NCI-H1417 (cell line): ENCODE data around the gene TIMP1.

ENCODE experiments used
- DNase-seq, 3 experiments: peaks; one replicate each; lab custom pipeline; 2025; lab: John Stamatoyannopoulos, UW

Gene TIMP1

DNA sequence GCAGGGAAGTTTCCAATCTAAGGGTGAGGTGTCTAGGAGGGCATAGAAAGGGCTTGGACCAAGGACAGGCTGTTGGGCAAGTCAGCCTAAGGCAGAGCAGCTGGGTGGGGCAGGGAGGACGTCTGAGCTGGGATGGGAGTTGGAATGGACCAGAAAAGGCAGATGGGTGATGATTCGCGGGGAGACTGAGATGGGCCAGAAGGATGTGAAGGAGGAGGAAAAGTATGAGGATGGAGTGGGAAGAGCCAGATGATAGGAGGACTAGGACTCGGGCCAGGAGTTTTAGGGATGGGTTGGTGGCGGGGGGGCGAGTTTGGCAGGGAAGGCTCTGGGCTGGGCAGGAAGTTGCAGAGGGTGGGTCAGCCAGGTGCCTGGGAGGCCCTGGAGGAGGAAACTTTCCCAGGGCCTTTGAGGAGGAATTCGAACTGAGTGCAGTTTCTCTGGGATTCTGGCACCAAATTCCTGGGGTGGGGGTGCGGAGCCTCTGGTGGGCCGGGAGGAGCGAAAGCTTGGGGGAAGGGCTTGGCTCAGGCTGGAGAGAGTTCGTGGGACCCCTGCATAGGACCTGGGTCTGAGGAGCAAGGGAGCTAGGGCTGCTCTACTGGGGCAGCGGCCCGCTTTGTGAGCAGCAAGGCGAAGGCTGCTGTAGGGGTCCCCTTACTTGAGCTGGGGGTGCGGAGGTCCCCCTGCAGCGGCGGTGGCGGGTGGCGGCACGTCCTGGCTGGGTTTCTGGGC, 8.7 kb upstream of the TIMP1 start:
- no peak for DNase-seq

DNA sequence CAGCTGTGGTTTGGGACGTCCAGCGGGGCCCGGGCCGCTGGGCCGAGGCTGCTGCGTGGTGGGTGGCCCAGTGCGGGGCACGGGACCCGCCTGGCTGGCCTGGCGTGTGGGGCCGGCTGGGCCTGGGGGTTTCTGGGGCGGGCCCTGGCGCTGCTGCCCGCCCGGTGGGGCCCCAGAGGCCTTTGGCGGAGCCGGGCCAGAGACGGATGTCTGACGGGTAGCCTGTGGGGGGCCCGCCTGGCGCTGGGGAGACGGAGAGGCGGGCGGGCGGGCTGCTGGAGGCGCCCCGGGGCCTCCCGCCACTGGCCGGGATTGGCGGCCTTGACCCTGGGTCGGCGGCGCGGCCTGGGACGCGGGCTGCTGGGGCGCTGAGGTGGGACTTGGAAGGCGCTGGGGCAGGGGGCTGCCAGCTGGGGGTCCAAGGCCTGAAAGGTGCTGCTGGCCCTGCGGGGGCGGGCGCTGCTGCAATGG, 8.1 kb upstream of the TIMP1 start:
- DNase-seq: no peak

DNA sequence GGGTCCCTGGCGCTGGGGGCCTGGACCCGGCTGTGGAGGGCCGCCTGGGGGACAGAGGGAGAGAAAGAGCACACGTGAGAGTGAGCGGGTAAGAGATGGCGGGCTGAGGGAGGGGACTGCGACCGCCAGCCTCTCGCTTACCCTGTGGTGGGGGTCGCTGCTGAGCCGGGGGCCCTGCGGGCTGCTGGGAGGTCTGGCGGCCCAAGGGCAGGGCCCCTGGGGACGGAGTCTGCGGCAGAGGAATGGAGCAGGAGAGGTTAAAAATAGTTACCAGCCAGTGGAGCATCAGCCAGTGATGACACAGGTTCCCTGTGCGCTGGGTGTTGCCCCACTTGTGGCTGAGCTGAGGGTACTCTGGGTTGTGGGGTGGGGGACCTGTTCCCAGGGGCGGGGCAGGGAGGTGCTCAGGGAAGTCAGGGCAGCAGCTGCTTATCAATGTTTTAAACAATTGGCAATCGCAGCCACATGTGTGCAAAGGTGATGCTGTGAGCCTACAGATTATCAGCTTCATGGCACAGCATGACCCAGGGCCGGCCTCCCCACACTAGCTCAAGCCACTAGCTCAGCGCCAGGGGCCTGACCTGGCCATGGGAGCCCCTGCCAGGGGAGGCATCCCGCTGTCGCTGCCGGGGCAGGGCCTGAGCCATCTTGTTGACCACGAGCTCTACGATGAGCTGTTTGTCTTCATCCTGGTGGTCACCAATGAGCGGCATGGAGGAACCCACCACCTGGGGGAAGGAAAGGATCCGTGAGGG, 7.5 kb upstream of the TIMP1 start:
- DNase-seq: no peak

DNA sequence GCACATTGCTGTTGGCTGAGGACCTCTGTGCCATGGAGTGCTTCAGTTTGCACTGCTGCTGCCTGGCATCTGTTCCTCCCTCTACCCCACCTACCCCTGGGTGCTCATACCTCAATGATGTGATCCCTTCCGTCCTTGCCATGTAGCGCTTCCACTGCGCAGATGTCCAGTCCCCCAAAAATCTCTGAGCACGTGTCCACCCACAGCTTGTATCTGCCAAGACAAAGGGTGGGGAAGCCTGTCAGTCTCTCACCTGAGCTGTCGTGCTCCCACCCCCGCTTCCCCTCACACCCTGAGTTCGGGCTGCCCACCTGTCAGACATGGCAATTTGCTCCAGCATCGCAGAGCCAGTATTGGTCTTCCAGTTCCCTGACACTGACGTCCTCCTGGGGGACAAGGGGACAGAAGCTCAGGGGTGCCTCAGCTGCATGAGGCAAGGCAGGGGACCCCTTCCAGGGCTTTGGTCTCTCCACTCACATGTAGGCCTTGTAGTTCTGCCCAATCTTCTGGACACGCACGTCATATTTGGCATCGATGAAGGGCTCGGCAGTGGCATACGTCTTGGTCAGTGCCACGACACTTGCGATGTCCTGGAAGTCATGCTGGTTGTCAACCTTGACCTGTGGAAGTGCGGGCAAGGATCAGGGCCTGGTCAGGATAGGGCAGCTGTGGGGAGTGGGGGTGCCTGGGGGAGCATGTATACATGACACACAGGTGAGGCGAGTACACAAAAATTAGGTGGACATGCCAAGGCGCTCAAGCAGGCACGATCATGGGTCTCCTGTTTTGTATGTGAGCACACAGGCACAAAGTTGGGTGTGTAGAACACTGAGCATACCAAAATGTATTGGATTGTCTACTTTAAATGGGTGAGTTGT, 6.0 kb upstream of the TIMP1 start:
- DNase-seq: no peak

DNA sequence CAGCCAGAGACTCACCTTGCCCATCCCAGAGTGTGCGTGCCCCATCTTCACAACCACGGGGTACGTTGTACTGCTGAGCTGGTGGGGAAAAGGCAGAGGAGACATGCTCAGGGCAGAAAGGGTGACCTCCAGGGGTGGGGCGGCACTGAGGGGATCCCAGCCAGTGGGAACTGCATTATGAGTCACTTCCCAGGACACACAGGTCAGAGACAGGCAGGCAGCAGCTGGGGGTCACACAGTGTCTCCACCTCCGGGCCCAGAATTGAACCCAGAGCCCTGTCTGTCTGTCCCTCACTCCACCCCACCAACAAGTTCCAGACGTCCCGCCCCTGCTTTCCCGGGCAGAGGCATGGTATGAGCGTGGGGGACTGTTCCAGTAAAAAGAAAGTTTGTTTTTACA, 4.8 kb upstream of the TIMP1 start:
- no peak for DNase-seq

DNA sequence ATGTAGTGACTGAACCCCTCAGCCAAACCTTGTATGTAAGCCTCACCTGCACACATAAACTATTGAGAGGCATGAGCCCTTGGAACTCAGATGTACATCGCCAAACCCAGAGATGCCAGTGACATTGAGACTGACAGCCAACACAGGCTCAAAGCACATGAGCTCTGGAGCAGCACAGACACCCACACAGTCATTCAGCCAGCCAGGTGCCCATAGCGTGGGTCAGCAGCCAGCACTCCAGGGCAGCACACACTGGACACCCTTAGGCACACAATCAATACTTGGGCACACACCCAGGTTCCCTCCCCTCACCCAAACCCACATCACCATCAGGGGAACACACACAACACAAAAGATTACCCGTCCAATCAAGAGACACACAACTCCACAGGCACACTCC, 4.3 kb upstream of the TIMP1 start:
- no peak for DNase-seq

DNA sequence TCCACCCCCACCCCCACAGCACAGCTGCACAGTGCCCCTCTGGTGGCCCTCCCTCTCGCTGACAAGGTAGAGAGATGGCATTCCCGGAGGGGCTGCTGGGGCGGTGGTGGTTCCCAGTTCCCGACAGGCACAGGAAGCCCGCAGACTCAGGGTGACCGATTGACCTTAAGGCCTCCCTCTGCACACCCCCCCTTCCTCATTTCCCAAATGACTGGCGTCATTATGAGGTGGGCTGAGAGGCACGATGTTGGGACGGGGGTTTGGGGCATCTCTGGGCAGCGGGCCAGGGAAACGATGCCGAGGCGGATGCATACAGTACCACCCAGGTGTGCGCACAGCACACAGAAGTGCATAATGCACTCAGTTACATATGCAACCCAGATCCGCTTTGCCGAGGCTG, 3.5 kb upstream of the TIMP1 start:
- DNase-seq: no peak

DNA sequence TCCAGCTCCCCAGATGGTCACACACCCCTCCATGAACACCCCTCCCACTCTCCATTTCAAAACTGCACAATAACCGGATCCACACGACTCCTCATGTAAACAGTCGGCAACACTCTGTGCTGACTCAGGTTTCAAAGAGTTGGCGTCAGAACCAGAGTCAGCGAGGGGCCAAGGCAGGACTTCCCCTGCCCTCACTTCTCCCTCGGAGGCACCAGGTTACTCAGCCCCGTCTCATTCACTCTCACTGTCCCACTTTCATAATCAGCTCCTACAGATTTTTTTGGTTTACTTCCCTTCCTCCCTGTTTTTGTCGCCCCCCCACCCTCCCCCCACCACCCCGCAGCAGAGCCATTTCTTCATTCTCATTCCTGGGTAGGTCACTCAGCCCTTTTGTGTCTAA, 2.7 kb upstream of the TIMP1 start:
- DNase-seq: no peak

DNA sequence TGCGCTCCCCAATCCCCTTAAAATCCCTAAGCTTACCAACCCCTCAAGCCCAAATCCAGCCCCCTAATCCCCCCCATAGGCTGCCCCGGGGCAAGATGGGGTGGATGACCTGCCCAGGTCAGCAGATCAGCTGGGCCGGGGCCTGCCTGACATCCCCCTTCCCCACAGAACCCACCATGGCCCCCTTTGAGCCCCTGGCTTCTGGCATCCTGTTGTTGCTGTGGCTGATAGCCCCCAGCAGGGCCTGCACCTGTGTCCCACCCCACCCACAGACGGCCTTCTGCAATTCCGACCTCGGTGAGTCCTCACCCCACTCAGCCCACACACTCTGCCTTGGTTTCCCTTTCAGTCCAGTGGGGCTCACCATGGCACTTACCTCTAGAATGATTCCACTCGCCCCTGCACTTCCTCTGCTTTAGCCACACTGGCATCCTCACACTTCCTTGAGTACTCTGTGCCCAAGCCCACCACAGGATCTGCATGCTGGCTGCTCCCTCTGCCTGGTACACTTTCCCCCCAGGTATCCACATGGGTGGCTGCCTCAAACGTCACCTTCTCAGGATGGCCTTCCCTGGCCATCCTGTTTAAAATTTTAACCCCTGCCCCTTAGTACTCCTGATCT, 1.1 kb downstream of the TIMP1 start:
- no peak for DNase-seq

DNA sequence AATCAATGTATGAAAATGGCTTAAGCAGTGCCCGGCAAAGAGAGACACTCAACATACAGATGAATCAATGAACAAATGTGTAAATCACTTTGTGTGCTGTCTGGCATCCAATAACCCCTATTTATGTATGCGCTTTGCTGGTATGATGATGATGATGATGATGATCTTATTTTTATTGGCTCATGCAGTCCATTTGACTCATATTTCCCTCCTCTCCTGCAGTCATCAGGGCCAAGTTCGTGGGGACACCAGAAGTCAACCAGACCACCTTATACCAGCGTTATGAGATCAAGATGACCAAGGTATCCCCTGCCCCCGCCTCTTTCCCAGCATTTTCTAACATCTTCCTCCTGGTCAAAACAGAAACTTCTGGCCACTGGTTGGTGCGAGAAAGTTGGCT, 2.5 kb downstream of the TIMP1 start:
- no peak for DNase-seq

DNA sequence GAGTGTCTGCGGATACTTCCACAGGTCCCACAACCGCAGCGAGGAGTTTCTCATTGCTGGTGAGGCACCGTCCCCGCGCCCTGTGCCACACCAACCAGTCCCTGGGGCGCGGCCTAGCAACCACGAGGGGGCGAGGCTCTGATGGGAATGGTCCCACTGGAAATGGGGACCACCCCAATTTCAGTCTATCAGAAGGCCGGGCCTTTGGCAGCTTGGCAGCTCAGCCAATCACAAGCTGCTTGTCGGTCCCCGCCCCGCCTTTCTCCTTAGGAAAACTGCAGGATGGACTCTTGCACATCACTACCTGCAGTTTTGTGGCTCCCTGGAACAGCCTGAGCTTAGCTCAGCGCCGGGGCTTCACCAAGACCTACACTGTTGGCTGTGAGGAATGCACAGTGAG, 3.0 kb downstream of the TIMP1 start:
- no peak for DNase-seq

DNA sequence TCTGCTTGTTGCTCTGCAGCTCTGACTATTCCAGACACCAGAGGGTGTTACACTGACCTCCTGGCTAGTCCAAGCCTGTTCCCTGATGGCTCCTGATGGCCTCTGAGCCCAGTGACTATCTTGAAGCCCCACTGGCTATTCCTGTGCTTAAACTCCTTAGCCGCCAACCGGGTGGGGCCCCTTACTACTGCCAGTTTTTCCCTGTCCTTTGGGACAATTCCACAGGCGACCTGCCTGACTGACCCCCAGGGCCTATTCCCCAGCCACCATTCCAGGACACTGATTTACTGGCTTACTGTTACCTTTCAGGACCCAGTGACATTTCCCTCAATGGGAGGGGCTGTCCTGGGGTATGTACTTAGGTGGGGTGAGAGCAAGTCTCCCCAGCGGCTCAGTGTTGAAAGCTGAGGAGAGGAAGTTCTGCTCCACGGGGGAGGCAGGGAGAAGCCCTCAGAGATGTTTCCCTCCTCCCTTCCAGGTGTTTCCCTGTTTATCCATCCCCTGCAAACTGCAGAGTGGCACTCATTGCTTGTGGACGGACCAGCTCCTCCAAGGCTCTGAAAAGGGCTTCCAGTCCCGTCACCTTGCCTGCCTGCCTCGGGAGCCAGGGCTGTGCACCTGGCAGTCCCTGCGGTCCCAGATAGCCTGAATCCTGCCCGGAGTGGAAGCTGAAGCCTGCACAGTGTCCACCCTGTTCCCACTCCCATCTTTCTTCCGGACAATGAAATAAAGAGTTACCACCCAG, 4.0 kb downstream of the TIMP1 start:
- DNase-seq: no peak

DNA sequence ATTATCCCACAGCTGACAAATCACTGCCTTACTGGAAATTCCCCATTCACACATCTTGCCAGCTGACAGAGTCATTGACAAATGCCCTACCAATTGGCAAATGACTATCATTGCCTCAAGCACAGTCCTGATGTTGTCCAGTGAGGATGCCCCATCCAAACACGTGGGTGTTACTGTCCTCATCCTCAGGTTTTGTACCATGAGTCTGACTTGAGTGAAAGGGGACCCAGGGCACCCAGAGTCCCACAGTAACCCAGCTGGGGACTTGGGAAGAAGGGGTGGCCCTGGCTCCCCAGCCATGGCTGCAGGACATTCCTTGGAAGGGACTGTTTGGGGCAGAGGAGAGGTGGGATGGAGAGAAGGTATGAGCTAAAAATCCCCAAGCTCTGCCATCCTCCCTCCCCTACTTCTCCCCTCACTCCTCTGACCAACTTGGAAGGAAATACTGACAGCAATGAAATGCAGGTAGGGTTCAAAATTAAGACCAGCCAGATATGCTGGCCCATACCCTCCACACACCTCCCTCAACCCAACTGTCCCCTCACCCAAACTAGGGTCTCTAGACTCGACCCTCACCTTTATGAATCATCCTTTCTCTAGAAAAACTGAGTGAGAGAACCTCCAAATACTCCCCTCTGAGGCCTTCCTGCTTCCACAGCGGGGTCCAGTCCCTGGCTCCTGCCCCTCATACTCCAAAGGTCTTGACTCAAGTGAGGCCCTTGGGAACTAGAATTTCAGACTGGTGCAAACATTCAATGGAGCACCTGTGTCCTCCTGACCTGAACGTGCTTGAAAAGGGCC, 5.1 kb downstream of the TIMP1 start:
- DNase-seq: no peak

DNA sequence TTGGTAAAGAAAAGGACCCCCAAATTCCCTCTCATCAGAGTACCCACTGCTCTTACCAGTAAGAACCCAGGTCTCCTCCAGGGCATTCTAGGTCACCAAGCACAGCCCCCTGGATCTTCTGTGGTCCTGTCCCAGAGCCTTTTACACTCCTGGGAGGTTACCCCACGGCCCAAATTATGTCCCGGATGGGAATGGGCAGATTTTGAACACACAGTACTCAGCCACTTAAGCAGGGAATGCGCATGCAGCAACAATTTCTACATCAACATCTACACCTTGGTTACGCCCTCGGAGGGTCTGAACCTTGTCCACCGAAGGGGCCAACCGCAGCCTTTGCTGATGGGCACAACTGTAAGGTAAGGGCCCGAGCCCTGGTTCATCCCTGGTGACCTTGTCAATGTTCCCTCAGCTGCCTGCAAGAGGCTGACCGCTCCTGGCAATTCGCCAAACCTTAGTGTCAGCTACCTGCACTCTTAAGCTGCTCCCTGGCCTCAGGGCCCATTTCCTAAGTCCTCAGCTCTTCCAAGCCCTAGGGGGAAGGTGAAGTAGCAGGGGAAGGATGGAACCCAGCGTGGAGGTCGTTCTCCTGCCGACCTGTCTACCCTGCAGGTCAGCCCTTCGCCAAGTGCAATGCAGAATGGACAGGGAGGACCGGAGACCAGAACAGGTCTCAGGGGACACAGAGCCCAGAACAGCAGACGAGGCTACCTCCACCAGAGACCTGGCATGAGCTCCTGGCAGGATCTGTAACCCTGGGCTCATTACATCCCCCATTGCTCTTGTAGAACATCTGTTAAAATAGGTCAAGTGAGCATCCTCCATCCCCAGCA, 5.9 kb downstream of the TIMP1 start:
- no peak for DNase-seq

DNA sequence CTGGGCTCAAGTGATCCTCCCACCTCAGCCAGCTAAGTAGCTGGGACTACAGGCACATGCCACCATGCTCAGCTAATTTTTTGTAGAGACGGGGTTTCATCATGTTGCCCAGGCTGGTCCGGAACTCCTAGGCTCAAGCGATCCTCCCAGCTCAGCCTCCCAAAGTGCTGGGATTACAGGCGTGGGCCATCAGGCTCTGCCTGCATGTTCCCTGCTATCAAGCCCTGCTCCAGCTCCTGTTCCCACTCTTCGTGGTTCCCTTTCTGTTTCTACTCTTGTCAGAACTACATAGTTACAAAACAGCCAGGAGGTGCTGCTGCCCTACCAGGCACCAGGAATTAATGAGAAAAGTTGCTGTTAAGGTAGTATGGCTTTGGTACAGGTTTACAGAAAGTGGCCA, 8.7 kb downstream of the TIMP1 start:
- no peak for DNase-seq

DNA sequence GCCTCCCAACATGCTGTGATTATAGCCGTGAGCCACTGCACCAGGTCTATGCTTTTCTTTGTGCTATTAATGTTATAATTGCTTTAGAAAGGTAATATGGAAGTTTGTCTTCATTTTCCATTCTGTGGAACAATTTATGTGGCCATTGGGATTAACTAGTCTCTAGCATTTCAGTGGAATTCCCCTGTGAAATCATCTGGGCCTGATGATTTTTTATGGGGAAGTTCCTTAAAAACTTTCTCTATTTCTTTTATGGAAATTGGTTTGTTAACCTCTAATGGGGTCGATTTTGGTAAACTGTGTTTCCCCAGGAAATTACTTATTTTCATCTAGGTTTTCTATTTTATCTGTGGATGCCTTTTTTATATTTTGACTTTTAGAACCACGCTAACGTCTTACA, 11.3 kb downstream of the TIMP1 start:
- DNase-seq: no peak

DNA sequence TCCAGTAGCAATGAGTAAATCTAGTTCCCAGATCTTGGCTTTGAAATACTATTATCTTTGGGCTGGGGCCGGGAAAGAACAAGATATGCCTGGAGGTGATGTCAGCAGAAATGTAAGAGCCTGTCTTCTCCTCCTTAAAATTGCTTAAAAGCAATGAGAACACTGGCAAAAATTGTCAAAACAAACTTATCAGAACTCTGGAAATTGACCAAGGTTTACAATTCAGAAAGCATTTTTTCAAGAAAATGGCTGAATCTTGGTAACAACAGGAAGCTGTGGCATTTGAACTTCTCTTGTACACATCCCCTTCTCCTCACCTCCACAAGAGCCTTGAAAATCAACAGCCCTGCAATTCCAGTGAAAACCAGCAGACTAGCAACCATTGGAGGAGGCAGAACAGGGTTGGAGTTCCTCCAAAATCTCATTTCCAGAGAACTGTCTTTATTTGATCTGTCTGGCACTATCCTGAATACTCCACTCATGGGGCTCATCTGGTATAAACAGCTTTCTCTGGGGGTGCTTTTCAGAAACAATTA, 13.5 kb downstream of the TIMP1 start:
- DNase-seq: no peak

DNA sequence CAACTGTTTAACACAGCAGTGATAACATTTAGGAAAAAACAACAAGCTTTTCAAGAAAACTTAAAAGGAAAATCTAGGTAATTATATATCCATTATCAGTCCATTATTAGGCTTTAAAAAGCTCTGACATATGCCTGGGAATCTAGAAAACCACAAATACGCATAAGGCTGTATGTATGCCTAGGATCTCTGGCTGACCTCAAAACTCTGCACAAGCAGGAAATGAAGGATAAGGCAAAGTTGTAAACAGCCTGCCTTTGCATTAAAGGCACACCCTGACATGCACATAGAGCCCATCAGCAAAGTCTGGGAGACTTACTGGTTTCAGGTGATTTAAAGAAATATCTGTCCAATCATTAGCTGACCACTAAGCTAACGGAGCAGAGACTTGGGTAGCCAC, 14.0 kb downstream of the TIMP1 start:
- no peak for DNase-seq

DNA sequence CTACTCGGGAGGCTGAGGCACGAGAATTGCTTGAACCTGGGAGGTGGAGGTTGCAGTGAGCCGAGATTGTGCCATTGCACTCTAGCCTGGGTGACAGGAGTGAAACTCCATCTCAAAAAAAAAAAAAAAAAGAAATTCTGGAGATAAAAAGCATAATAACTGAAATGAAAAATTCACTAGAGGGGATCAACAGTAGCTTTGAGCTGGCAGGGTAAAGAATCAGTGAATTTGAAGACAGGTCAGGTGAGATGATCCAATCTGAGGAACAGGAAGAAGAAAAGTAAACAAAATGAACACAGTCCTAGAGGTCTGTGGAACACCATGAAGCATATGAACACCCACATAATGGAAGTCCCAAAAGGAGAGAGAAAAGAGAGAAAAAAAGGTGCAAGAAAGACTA, 15.0 kb downstream of the TIMP1 start:
- no peak for DNase-seq
